Trophoblast cell (in vitro differentiated cells and primary cell): Measurements from ENCODE around the gene KCNC3.
"Not testable (repeated sequence)": the region's sequence is repeated elsewhere in the genome, so short reads cannot be mapped to it uniquely, and the experiment has no call there.

ENCODE experiments used
- DNase-seq, 2 donors: peaks; one replicate each; pipeline ENCODE4 v3.0.0-alpha.2; 2016
- H2AFZ ChIP-seq: 2 replicates; pipeline ENCODE4 v1.6.1; 2013; ENCODE audit warnings: low read length, moderate library complexity, mild to moderate bottlenecking; ENCODE audit not compliant: insufficient read depth, poor library complexity
- H2AK5ac ChIP-seq: 2 replicates; pipeline ENCODE4 v1.6.1; 2013; ENCODE audit warnings: mild to moderate bottlenecking, low read length
- H2BK120ac ChIP-seq: 2 replicates; pipeline ENCODE4 v1.6.1; 2013; ENCODE audit warnings: low read length, mild to moderate bottlenecking, moderate library complexity; ENCODE audit not compliant: insufficient read depth, poor library complexity
- H2BK12ac ChIP-seq: 2 replicates; pipeline ENCODE4 v1.6.1; 2013; ENCODE audit warnings: mild to moderate bottlenecking, low read length, moderate library complexity
- H2BK5ac ChIP-seq: 2 replicates; pipeline ENCODE4 v1.6.1; 2013; ENCODE audit warnings: low read length, low read depth, moderate library complexity, mild to moderate bottlenecking; ENCODE audit not compliant: poor library complexity
- H3K14ac ChIP-seq: 2 replicates; pipeline ENCODE4 v1.6.1; 2013; ENCODE audit warnings: mild to moderate bottlenecking, low read length
- H3K18ac ChIP-seq: 2 replicates; pipeline ENCODE4 v1.6.1; 2013; ENCODE audit warnings: mild to moderate bottlenecking, low read length
- H3K23ac ChIP-seq: 2 replicates; pipeline ENCODE4 v1.6.1; 2013; ENCODE audit warnings: low read length
- H3K27ac ChIP-seq: 2 replicates; pipeline ENCODE4 v1.5.1; 2013; ENCODE audit warnings: low read depth, mild to moderate bottlenecking, inconsistent platforms, low read length, moderate library complexity
- H3K27me3 ChIP-seq: 2 replicates; pipeline ENCODE4 v1.6.1; 2013; ENCODE audit warnings: inconsistent platforms, mild to moderate bottlenecking, low read length, moderate library complexity; ENCODE audit not compliant: insufficient read depth
- H3K36me3 ChIP-seq, 2 experiments: 1 replicate in 1 of 2; 2 replicates in 1 of 2; pipeline ENCODE4 v1.6.1; 2013; ENCODE audit warnings: low read length in 2 of 2, mild to moderate bottlenecking in 2 of 2, moderate library complexity in 1 of 2; ENCODE audit not compliant: insufficient read depth in 2 of 2, control insufficient read depth in 1 of 2
- H3K4ac ChIP-seq: 2 replicates; pipeline ENCODE4 v1.6.1; 2013; ENCODE audit warnings: low read depth, mild to moderate bottlenecking, low read length, moderate library complexity
- H3K4me1 ChIP-seq, 2 experiments: 1 replicate in 1 of 2; 2 replicates in 1 of 2; pipeline ENCODE4 v1.6.1; 2013; ENCODE audit warnings: low read length in 2 of 2, mild to moderate bottlenecking in 2 of 2, moderate library complexity in 1 of 2; ENCODE audit not compliant: insufficient read depth in 2 of 2, control insufficient read depth in 1 of 2
- H3K4me2 ChIP-seq: 2 replicates; pipeline ENCODE4 v1.6.1; 2013; ENCODE audit warnings: inconsistent platforms, mild to moderate bottlenecking, low read length, moderate library complexity
- H3K4me3 ChIP-seq: 2 replicates; pipeline ENCODE4 v1.5.1; 2013; ENCODE audit warnings: mild to moderate bottlenecking, low read depth, low read length, inconsistent platforms
- H3K79me1 ChIP-seq: one replicate; pipeline ENCODE4 v1.6.1; 2013; ENCODE audit warnings: low read length
- H3K79me2 ChIP-seq: 2 replicates; pipeline ENCODE4 v1.6.1; 2013; ENCODE audit warnings: low read length, mild to moderate bottlenecking; ENCODE audit not compliant: control insufficient read depth, insufficient read depth, poor library complexity
- H3K9ac ChIP-seq: 2 replicates; pipeline ENCODE4 v1.6.1; 2013; ENCODE audit warnings: mild to moderate bottlenecking, low read length
- H3K9me3 ChIP-seq: 2 replicates; pipeline ENCODE4 v1.6.1; 2013; ENCODE audit warnings: low read depth, mild to moderate bottlenecking, control low read depth, inconsistent platforms, low read length; ENCODE audit not compliant: insufficient read depth
- H4K12ac ChIP-seq: 2 replicates; pipeline ENCODE4 v1.6.1; 2013; ENCODE audit warnings: low read depth, mild to moderate bottlenecking, low read length, moderate library complexity
- H4K8ac ChIP-seq: 2 replicates; pipeline ENCODE4 v1.6.1; 2013; ENCODE audit warnings: low read depth, mild to moderate bottlenecking, low read length, moderate library complexity
- H4K91ac ChIP-seq: one replicate; pipeline ENCODE4 v1.6.1; 2013; ENCODE audit warnings: low read depth, mild to moderate bottlenecking, low read length, moderate library complexity
- WGBS: extraction: QIAGEN DNeasy Blood & Tissue Kit; methylation state at CpG from one replicate; pipeline ENCODE4 v1.1.7; 2013; ENCODE audit warnings: missing lambda C conversion rate; ENCODE audit not compliant: insufficient read length, insufficient coverage; ENCODE audit errors: extremely low coverage; 5-methylcytosine and 5-hydroxymethylcytosine counted together

Gene KCNC3

DNA sequence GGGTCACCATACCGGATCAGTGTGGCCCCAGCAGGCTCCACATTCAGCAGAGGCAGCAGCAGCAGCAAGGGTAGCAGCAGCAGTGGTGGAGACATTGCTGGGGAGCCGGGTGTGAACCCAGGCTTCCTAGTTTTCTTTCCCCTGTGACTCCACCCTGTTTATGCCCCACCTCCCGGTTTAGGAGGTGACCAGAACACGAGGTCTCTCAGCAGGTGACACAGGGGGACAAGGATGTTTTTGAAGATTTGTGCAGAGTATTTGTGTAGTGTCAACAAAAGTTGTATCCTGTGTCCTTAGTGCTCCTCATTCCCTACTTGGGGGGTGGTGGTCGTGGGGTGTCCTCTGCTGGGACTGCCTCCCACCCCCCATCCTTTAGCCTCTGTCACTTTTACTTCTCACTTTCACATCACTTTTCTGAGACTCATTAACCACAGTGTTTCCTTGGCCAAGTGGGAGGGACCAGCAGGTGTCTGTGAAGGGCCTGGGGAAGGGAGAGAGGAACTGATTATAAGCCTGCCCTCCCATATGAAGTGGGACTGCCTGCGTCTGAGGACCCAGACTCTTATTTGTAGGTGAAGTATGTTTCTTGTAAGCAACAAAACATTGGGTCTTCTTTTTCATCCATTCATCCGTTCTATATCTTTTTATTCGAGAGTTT lies 15.6 kb upstream of the KCNC3 start:
- H2AK5ac ChIP-seq = no peak overlapping the region
- no peak overlapping the region for H3K9ac ChIP-seq
- H3K4me2 ChIP-seq = no peak overlapping the region
- no peak overlapping the region for H4K91ac ChIP-seq
- H2AFZ ChIP-seq = no peak overlapping the region
- H2BK5ac ChIP-seq = no peak overlapping the region
- H4K8ac ChIP-seq = no peak overlapping the region
- no peaks in the 10 kb centered on the region for H3K79me2 ChIP-seq
- no peak for DNase-seq
- no CpG with 5 or more reads among the region's 8 CpGs for WGBS
- no peak overlapping the region for H4K12ac ChIP-seq
- H3K4ac ChIP-seq = no peak overlapping the region
- peaks cover 7% of the 10 kb centered on the region for H3K9me3 ChIP-seq
- H3K36me3 ChIP-seq = peaks cover 12 to 19% of the 10 kb centered on the region in 2 experiments
- H3K4me1 ChIP-seq = peaks cover 11 to 14% of the 10 kb centered on the region in 2 experiments
- H3K14ac ChIP-seq = no peak overlapping the region
- peaks cover 5% of the 10 kb centered on the region for H3K79me1 ChIP-seq
- H3K23ac ChIP-seq = no peak overlapping the region
- H2BK12ac ChIP-seq = no peak overlapping the region
- H2BK120ac ChIP-seq = peak overlapping the region; percentile 46
- no peak overlapping the region for H3K4me3 ChIP-seq
- H3K18ac ChIP-seq = no peak overlapping the region
- no peak overlapping the region for H3K27ac ChIP-seq
- H3K27me3 ChIP-seq = no peaks in the 10 kb centered on the region

DNA sequence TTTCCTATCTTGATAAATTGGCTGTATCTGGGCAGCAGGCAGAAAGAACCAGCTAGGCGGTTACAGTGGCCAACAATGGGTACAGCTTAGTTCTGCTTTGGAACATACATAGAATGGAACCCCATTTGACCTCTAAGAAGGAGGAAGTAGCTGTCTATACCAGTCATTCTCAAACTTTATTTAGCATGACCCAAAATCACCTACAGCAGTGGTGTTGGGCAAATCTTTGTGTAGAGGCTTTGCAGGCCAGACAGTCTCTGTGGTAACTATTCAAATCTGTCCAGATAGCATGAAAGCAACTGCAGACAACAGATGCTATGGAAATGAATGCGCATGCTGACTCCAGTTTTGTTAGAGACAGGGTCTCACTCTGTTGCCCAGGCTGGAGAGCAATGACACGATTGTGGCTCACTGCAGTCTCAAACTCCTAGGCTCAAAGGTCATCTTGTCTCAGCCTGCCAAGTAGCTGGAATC lies 12.0 kb upstream of the KCNC3 start:
- Histone ChIP-seq H2AK5ac (no peak overlapping the region), H3K14ac (no peak overlapping the region), H3K27ac (no peak overlapping the region), H3K79me1 (no peaks in the 10 kb centered on the region), H3K4ac (no peak overlapping the region), H2AFZ (no peak overlapping the region), H3K36me3 (peaks cover 17 to 30% of the 10 kb centered on the region in 2 experiments), H3K9me3 (peaks cover 11% of the 10 kb centered on the region), H2BK120ac (no peak overlapping the region), H3K4me2 (no peak overlapping the region), H2BK12ac (no peak overlapping the region), H4K91ac (no peak overlapping the region), H3K4me1 (no peaks in the 10 kb centered on the region), H4K8ac (no peak overlapping the region), H2BK5ac (no peak overlapping the region), H4K12ac (no peak overlapping the region), H3K23ac (no peak overlapping the region), H3K27me3 (no peaks in the 10 kb centered on the region), H3K4me3 (no peak overlapping the region), H3K18ac (no peak overlapping the region), H3K79me2 (no peaks in the 10 kb centered on the region), H3K9ac (no peak overlapping the region)
- WGBS = no CpG with 5 or more reads among the region's 3 CpGs
- no peak for DNase-seq

DNA sequence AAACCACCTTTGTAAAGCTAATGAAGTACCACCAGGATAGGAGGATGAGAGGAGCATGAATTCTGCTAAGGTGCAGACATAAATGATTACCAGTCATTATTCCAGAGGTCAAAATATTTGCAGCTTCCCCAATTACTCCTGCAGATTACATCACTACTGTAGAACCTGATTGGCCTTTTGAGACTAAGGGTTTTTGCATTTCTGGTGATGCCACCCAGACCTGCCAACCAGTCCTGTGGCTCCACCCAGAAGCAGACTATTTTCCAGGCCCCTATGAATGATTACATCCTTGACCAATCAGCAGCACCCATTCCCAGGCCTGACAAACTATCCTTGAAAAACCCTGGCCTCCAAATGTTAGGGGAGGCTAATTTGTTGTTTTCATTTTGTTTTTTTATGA lies 11.2 kb upstream of the KCNC3 start:
- Histone ChIP-seq H3K4ac (no peak overlapping the region), H3K9ac (no peak overlapping the region), H3K27ac (no peak overlapping the region), H3K18ac (no peak overlapping the region), H3K14ac (no peak overlapping the region), H3K79me1 (no peaks in the 10 kb centered on the region), H3K79me2 (no peaks in the 10 kb centered on the region), H3K4me2 (no peak overlapping the region), H2BK12ac (no peak overlapping the region), H2AFZ (no peak overlapping the region), H2AK5ac (no peak overlapping the region), H3K23ac (no peak overlapping the region), H4K12ac (no peak overlapping the region), H3K4me3 (no peak overlapping the region), H2BK120ac (no peak overlapping the region), H3K4me1 (no peaks in the 10 kb centered on the region), H2BK5ac (no peak overlapping the region), H3K9me3 (peaks cover 9% of the 10 kb centered on the region), H3K27me3 (no peaks in the 10 kb centered on the region), H3K36me3 (peaks cover 17 to 28% of the 10 kb centered on the region in 2 experiments), H4K8ac (no peak overlapping the region), H4K91ac (no peak overlapping the region)
- no peak for DNase-seq

DNA sequence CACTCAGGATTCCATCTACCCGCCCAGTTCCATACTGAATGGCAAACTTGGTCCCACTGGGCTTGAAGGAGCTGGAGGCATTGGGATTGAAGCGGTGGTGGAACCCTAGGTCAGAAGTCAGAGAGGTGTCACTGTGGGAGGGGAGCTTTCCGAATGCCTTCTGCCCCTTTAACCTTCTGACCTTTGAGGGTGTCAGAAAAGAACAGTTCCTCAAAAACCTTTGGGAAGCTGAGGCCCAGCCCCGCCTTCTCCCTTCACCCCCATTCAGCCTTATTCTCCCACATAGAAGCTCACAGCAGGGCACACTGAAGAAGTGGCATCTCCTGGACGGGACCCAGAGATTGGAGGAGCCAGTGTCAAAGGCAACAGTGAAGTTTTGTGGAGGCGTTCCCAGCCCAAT lies 7.9 kb upstream of the KCNC3 start:
- Histone ChIP-seq H3K4me1 (peaks cover 11 to 15% of the 10 kb centered on the region in 2 experiments), H3K36me3 (peaks cover 5 to 16% of the 10 kb centered on the region in 2 experiments), H3K79me1 (peaks cover 21% of the 10 kb centered on the region)
- not testable (repeated sequence) for H3K14ac ChIP-seq, H4K8ac ChIP-seq, DNase-seq, H3K4me2 ChIP-seq, H3K27me3 ChIP-seq, H2BK12ac ChIP-seq, H2BK5ac ChIP-seq, H3K79me2 ChIP-seq, H2AFZ ChIP-seq, H2BK120ac ChIP-seq, H4K91ac ChIP-seq, H4K12ac ChIP-seq, H2AK5ac ChIP-seq, H3K18ac ChIP-seq, H3K4me3 ChIP-seq, H3K27ac ChIP-seq, H3K9me3 ChIP-seq, H3K4ac ChIP-seq, H3K9ac ChIP-seq, H3K23ac ChIP-seq
- WGBS = no CpG with 5 or more reads among the region's 6 CpGs
